ENCODE data around the gene ERBB4. TPM values are rescaled to one million over a fixed set of nuclear protein-coding genes. Genes with fewer than 3 reads are reported as not detected.

ERBB4 gene
- total RNA-seq, 4 donors from 2014 or later: 0.16 to 12.7 (median 0.27) TPM; not detected in 1

- WGBS, 2 donors (ENCODE audit: low coverage in 1 of 2): 10 to 30% methylated on average over 1 of the region's 1 CpG
- no peak overlapping the region for H3K4me3 ChIP-seq
- H3K27me3 ChIP-seq: no peaks in the 10 kb centered on the region
- H3K36me3 ChIP-seq: no peaks in the 10 kb centered on the region
- no peak overlapping the region for H3K27ac ChIP-seq
- in situ Hi-C loops (cut with MboI; ENCODE audit: low pct_ligation_motif_present in 1 of 4, low pct_unique_long_range_greater_than_20kb in 1 of 4, low sequenced_read_pairs in 3 of 4): no loop called here
- no peak for DNase-seq
- intact Hi-C loops (cut with DNase I; ENCODE audit: low total_unique reads): no loop called here
- H3K9me3 ChIP-seq: no peaks in the 10 kb centered on the region
- TF ChIP-seq POLR2AphosphoS5 (IDR thresholded peaks at IDR 0.05): no peak
- no peak for TF ChIP-seq POLR2A (IDR thresholded peaks at IDR 0.05)
- TF ChIP-seq EP300 (IDR thresholded peaks at IDR 0.05; ENCODE audit: low read depth): no peak
- TF ChIP-seq CTCF (IDR thresholded peaks at IDR 0.05): no peak
- H3K4me1 ChIP-seq: no peaks in the 10 kb centered on the region
Observed at GRCh38 chr2:211760103-211760502, 778.5 kb downstream of the ERBB4 start.

GRCh38 chr2:211756266-211756665 lies 782.3 kb downstream of the ERBB4 start:
- WGBS, 2 donors (ENCODE audit: low coverage in 1 of 2): 69% methylated on average over 2 of the region's 2 CpGs; no CpG with 5 or more reads in 1 of the 2 donors
- H3K27ac ChIP-seq: no peak overlapping the region
- H3K4me3 ChIP-seq: no peak overlapping the region
- H3K27me3 ChIP-seq: no peaks in the 10 kb centered on the region
- no peaks in the 10 kb centered on the region for H3K9me3 ChIP-seq
- H3K36me3 ChIP-seq: no peaks in the 10 kb centered on the region
- no peak for TF ChIP-seq CTCF (IDR thresholded peaks at IDR 0.05)
- no peak for TF ChIP-seq EP300 (IDR thresholded peaks at IDR 0.05; ENCODE audit: low read depth)
- no peak for TF ChIP-seq POLR2AphosphoS5 (IDR thresholded peaks at IDR 0.05)
- no peak for TF ChIP-seq POLR2A (IDR thresholded peaks at IDR 0.05)
- DNase-seq: no peak
- H3K4me1 ChIP-seq: no peaks in the 10 kb centered on the region
- intact Hi-C loops (cut with DNase I; ENCODE audit: low total_unique reads): no loop called here
- in situ Hi-C loops (cut with MboI; ENCODE audit: low pct_ligation_motif_present in 1 of 4, low pct_unique_long_range_greater_than_20kb in 1 of 4, low sequenced_read_pairs in 3 of 4): no loop called here

GRCh38 chr2:211755187-211755586 lies 783.4 kb downstream of the ERBB4 start:
- Histone ChIP-seq H3K4me1 (no peaks in the 10 kb centered on the region), H3K36me3 (no peaks in the 10 kb centered on the region), H3K27me3 (no peaks in the 10 kb centered on the region), H3K4me3 (no peak overlapping the region), H3K9me3 (no peaks in the 10 kb centered on the region), H3K27ac (no peak overlapping the region)
- WGBS, 2 donors (ENCODE audit: low coverage in 1 of 2): 90 to 100% methylated on average over 4 to 8 of the region's 8 CpGs
- DNase-seq: no peak
- TF ChIP-seq POLR2AphosphoS5 (IDR thresholded peaks at IDR 0.05) (no peak), POLR2A (IDR thresholded peaks at IDR 0.05) (no peak), EP300 (IDR thresholded peaks at IDR 0.05; ENCODE audit: low read depth) (no peak), CTCF (IDR thresholded peaks at IDR 0.05) (no peak)
- intact Hi-C loops (cut with DNase I; ENCODE audit: low total_unique reads): no loop called here
- in situ Hi-C loops (cut with MboI; ENCODE audit: low pct_ligation_motif_present in 1 of 4, low pct_unique_long_range_greater_than_20kb in 1 of 4, low sequenced_read_pairs in 3 of 4): no loop called here

- Histone ChIP-seq H3K4me3 (no peak overlapping the region), H3K9me3 (no peaks in the 10 kb centered on the region), H3K36me3 (no peaks in the 10 kb centered on the region), H3K27ac (no peak overlapping the region), H3K27me3 (no peaks in the 10 kb centered on the region), H3K4me1 (no peaks in the 10 kb centered on the region)
- in situ Hi-C loops (cut with MboI; ENCODE audit: low pct_ligation_motif_present in 1 of 4, low pct_unique_long_range_greater_than_20kb in 1 of 4, low sequenced_read_pairs in 3 of 4): no loop called here
- DNase-seq: no peak
- TF ChIP-seq CTCF (IDR thresholded peaks at IDR 0.05): no peak
- TF ChIP-seq EP300 (IDR thresholded peaks at IDR 0.05; ENCODE audit: low read depth): no peak
- TF ChIP-seq POLR2A (IDR thresholded peaks at IDR 0.05): no peak
- no peak for TF ChIP-seq POLR2AphosphoS5 (IDR thresholded peaks at IDR 0.05)
- intact Hi-C loops (cut with DNase I; ENCODE audit: low total_unique reads): no loop called here
- 44 to 52% methylated on average over 3 of the region's 3 CpGs for WGBS, 2 donors (ENCODE audit: low coverage in 1 of 2)
Observed at GRCh38 chr2:211751848-211752247, 786.8 kb downstream of the ERBB4 start.

Data from transverse colon (tissue), 4 donors.